Measurements from ENCODE around the gene ASGR2. TPM values are rescaled to one million over a fixed set of nuclear protein-coding genes. Genes with fewer than 3 reads are reported as not detected.

The ASGR2 gene, protein sequence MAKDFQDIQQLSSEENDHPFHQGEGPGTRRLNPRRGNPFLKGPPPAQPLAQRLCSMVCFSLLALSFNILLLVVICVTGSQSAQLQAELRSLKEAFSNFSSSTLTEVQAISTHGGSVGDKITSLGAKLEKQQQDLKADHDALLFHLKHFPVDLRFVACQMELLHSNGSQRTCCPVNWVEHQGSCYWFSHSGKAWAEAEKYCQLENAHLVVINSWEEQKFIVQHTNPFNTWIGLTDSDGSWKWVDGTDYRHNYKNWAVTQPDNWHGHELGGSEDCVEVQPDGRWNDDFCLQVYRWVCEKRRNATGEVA
- total RNA-seq: not detected in 2 replicates

DNA sequence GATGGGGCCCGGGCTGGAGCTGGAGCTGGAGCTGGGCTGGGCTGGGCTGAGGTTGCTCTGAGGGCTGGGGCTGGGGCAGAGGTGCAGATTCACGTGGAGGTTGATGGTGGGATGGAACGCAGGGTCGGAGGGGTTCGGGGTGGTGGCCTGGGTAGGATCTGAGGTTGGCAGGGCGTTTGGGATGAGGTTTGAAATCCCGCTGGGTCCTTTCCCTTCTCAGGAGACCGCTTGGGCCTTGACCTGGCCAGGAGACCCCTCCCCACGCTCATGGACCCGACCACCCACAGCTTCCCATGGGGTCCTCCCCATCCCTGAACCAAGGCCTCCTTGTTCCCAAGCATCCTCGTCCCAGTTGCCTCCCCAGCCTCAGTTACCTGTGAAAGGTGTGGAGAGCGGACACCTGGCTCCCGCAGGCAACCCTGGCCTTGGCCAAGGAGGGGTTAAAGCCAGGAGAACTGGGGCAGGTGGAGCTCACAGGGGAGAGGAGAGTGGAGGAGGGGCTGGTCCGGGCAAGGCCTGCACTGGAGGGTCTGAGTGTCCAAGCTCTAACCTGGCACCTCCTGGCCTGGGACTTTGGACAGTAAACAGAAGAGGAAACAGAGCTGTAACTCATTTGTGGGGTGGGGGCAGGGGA is at the start of gene ASGR2:
TSS of gene ASGR2 (minus strand) at position 582 of the 634 bp plus-strand sequence. CDS start 582 bp downstream, outside the sequence.

DNA sequence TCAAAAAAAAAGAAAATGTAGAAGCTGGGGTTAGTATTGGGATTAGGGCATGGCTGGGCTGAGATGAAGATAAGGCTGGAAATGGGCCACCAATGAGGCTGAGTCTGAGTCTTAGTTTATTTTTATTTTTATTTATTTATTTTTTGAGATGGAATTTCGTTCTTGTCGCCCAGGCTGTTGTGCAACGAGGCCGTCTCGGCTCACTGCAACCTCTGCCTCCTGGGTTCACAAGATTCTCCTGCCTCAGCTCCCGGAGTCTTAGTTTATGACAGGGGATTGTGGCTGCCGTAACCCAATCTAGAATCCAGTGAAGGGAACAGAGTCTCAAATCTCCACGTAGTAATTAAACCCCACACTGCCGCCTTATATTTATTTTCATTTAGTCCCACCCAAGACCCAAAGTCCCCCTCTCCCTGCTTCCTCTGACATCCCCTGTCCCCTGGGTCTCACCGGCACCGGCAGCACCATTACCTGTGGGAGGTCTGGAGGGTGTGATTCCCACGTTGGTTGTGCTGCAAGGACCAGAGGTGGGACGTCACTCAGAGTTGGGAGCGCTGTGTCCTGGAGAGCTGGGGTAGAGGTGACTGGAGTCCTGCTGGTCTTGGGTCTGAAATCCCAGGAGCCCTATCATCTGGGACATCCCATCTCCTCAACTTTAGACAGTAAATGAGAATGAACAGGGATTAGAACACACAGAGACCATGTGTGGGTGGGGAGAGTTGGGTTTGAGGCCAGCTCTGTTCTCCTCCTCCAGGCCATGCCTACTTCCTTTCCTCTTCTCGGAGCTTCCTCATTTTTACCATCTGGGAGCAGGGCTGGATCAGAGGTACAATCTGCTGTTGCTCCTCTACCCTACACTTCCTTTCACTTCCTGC is 34.8 kb downstream of the ASGR2 start, which contains the start of gene CLEC10A:
TSS of gene CLEC10A (minus strand) at position 671 of the 875 bp plus-strand sequence. CDS start 1,439 bp downstream, outside the sequence.

Other genes starting within 250 kb of the ASGR2 start
- not detected in 2 replicates for gene ALOX12, start 118.8 kb downstream of the ASGR2 start, total RNA-seq
- 39.8 and 43.5 TPM in 2 replicates for gene RNASEK, start 102.2 kb downstream of the ASGR2 start, total RNA-seq
- 82.0 and 127 TPM in 2 replicates for gene BCL6B, start 91.8 kb downstream of the ASGR2 start, total RNA-seq
- gene SLC16A13, start 78.8 kb downstream of the ASGR2 start, total RNA-seq: 0.54 and 1.4 TPM in 2 replicates
- gene SLC16A11, start 70.7 kb downstream of the ASGR2 start, total RNA-seq: 0.09 and 0.38 TPM in 2 replicates
- 0.19 and 0.54 TPM in 2 replicates for gene CLEC10A, start 34.6 kb downstream of the ASGR2 start, total RNA-seq
- gene ASGR1, start 64.5 kb upstream of the ASGR2 start, total RNA-seq: 9.2 TPM in 2 replicates
- gene DLG4, start 105.0 kb upstream of the ASGR2 start, total RNA-seq: 10.3 and 23.2 TPM in 2 replicates
- 192 and 322 TPM in 2 replicates for gene ACADVL, start 105.1 kb upstream of the ASGR2 start, total RNA-seq
- 37.3 and 41.1 TPM in 2 replicates for gene DVL2, start 119.7 kb upstream of the ASGR2 start, total RNA-seq
- gene PHF23, start 124.6 kb upstream of the ASGR2 start, total RNA-seq: 37.7 and 45.1 TPM in 2 replicates
- gene GABARAP, start 127.6 kb upstream of the ASGR2 start, total RNA-seq: 92.4 and 120 TPM in 2 replicates
- gene CTDNEP1, start 136.9 kb upstream of the ASGR2 start, total RNA-seq: 19.3 and 39.2 TPM in 2 replicates
- gene ELP5, start 137.4 kb upstream of the ASGR2 start, total RNA-seq: 30.2 and 31.5 TPM in 2 replicates
- 13.4 and 15.9 TPM in 2 replicates for gene CLDN7, start 147.7 kb upstream of the ASGR2 start, total RNA-seq
- under 0.01 TPM in 2 replicates for gene SLC2A4, start 166.9 kb upstream of the ASGR2 start, total RNA-seq
- not detected in 2 replicates for gene YBX2, start 179.8 kb upstream of the ASGR2 start, total RNA-seq
- gene EIF5A, start 192.8 kb upstream of the ASGR2 start, total RNA-seq: 734 and 935 TPM in 2 replicates
- gene GPS2, start 200.5 kb upstream of the ASGR2 start, total RNA-seq: 26.1 and 27.3 TPM in 2 replicates
- 16.6 and 24.9 TPM in 2 replicates for gene NEURL4, start 214.5 kb upstream of the ASGR2 start, total RNA-seq
- 0.45 and 0.66 TPM in 2 replicates for gene ACAP1, start 221.7 kb upstream of the ASGR2 start, total RNA-seq
- gene KCTD11, start 237.3 kb upstream of the ASGR2 start, total RNA-seq: 2.2 and 3.6 TPM in 2 replicates
- gene TMEM95, start 240.3 kb upstream of the ASGR2 start, total RNA-seq: not detected in 2 replicates

Measured in endothelial cell of coronary artery (primary cell).